GM18498 (cell line): ENCODE data around the gene POLD4.
"Not testable (repeated sequence)": the region's sequence is repeated elsewhere in the genome, so short reads cannot be mapped to it uniquely, and the experiment has no call there.

ENCODE experiments used
- ATAC-seq: cut with Tn5 transposase; IDR thresholded peaks from one replicate; pipeline ENCODE4 v1.9.1; 2021; ENCODE audit warnings: mild to moderate bottlenecking, moderate library complexity; ENCODE audit not compliant: unreplicated experiment

Gene POLD4

DNA sequence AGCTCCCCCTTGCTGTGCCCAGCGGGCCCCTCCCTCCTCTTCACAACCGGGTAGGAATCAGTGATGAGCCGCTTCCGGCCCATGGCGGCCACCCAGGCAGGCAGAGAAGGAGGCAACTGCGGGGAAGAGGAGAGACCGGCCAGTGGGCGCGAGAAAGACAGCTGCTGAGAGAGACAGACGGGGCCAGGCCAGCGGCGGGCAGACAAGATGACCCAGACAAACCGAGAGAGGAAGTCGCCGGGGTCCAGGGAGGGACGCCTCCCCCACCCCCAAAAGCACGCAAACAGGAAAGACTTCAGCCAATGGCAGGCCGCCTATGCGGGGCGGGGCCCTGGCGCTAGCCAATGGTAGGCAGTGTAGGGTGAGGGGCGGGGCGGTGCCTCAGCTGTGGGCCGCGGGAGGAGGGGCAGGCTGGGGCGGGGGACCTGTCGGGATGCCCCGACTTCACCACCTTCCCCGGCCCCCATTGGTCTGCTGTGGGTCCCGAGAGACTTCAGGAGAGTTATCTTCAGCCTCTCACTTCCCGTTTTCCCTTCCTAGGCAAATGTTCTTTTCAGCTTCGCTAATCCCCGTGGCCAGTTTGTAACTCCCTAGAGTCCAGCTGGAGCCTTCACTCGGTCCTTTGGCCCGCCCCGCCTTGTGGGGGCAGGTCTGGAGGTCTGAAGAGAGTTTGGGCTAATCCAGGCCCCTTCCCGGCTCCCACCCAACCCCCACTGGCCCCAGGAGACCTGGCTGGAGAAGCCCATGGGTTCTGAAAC is at the start of gene POLD4:
Gene POLD4, minus strand, starts transcription at position 230 of the 758 bp plus-strand sequence. Its CDS starts 147 bp downstream, at position 83.
- peak; percentile 82 for ATAC-seq

DNA sequence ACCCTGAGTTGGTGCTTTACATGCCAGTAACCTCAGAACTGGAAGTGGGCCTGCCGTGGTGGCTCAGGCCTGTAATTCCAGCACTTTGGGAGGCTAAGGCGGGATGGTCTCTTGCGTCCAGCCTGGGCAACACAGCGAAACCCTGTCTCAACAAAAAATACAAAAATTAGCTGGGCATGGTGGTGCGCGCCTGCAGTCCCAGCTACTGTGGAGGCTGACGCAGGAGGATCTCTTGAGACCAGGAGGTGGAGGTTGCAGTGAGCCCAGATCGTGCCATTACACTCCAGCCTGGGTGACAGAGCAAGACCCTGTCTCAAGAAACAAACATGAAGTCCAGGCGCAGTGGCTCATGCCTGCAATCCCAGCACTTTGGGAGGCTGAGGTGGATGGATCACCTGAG is 49.7 kb upstream of the POLD4 start:
- not testable (repeated sequence) for ATAC-seq

GRCh38 chr11:67402192-67402839 is 49.0 kb upstream of the POLD4 start:
- not testable (repeated sequence) for ATAC-seq

DNA sequence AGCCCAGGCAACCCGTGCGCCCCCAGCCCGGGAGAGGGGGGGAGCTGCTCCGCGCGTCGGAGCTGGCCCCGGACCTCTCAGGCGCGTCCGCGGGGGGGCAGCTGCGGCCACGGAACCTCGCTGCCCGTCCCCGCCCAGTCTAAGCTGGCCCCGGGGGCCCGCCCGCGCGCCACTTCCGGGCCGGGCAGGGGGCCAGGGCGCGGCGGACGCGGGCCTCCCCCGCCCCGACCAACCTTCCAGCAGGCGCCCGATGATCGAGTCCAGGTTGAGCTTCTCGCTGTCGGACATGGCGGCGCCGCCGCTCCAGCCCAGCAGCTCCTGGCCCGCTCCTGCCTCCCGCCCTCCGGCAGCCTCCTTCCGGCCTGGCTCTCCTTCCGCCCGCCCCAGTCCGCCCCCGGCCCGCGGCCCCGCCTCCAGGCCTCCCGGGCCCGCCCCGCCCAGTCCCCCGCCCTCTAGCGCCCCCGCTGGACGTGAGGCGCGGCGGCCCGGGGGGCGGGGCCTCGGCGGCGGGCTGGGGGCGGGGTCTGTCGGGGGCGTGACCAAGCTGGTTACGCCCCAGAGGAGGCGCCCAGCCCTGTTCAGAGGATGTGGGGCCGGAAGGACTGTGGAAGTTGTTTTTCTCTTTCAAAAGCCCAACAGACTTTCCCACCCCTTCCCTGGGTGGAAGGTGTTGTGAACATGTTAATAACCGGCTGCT is 48.3 kb upstream of the POLD4 start, which contains the start of gene PPP1CA:
Gene PPP1CA, minus strand, starts transcription at position 364 of the 697 bp plus-strand sequence. Its CDS starts 76 bp downstream, at position 288.
- ATAC-seq: peak; percentile 78

DNA sequence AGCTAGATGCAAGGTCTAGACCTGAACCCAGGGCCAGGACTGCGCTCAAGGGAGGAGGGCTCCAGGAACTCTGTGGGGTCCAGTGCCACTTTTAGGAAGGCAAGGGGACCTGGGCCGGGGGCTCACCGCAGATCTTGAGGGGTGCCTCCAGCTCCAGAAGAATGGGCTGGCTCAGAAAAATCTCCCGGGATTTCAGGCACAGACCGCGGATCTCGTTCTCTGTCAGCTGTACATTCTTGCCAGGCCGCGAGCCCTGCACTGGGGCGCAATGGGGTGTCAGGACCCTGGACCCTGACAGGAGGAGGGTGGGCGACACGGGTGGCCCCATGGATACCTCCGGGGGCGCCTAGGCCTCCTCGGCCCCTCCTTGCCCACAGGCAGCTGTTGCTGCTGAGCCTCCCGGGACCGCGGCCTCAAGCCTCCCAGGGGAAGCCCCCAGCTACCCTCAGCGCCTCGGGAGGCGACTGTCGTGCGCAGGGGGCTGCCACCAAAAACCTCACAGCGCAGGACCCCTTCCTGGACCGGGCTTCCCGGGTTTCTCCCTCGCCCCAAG is 47.7 kb upstream of the POLD4 start:
- ATAC-seq: no peak

GRCh38 chr11:67400251-67400941 is 47.0 kb upstream of the POLD4 start:
- no peak for ATAC-seq

- no peak for ATAC-seq
Observed at GRCh38 chr11:67398661-67399563, 45.6 kb upstream of the POLD4 start.

DNA sequence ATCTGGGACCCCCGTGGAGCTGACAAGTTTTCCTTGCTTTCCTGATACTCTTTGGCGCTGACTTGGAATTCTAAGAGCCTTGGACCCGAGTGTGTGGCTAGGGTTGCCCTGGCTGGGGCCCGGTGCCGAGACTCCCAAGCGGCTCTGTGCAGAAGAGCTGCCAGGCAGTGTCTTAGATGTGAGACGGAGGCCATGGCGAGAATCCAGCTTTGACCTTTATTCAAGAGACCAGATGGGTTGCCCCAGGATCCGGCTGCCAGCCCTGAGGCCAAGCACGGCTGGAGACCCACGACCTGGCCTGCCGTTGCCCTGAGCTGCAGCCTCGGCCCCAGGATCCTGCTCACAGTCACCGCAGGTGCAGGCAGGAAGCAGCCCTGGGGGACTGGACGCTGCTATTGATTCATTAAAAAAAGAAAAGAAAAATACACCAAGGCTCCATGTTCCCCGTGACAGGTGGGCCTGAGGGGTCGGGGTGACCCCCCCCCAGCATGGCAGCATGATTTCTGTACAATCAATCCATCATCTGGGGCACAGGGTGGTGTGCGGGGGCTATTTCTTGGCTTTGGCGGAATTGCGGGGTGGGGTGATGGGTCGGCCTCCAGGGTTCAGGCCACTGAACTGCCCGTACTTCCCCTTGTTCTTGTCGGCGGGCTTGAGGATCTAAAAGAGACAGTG is 44.8 kb upstream of the POLD4 start:
- ATAC-seq: no peak

DNA sequence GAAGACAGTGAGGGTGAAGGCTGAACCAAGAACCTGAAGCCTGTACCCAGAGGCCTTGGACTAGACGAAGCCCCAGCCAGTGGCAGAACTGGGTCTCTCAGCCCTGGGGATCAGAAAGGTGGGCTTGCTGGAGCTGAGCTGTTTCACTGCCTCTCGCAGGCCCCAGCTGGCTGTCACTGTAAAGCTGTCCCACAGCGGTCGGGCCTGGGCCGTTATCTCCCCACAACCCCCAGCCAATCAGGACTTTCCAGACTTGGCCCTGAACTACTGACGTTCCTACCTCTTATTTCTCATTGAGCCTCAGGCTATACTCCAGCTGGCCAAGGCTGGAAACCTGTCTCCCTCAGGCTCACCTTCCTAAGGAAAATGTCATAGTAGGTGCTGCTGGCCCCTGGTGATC is 44.2 kb upstream of the POLD4 start:
- ATAC-seq: no peak

DNA sequence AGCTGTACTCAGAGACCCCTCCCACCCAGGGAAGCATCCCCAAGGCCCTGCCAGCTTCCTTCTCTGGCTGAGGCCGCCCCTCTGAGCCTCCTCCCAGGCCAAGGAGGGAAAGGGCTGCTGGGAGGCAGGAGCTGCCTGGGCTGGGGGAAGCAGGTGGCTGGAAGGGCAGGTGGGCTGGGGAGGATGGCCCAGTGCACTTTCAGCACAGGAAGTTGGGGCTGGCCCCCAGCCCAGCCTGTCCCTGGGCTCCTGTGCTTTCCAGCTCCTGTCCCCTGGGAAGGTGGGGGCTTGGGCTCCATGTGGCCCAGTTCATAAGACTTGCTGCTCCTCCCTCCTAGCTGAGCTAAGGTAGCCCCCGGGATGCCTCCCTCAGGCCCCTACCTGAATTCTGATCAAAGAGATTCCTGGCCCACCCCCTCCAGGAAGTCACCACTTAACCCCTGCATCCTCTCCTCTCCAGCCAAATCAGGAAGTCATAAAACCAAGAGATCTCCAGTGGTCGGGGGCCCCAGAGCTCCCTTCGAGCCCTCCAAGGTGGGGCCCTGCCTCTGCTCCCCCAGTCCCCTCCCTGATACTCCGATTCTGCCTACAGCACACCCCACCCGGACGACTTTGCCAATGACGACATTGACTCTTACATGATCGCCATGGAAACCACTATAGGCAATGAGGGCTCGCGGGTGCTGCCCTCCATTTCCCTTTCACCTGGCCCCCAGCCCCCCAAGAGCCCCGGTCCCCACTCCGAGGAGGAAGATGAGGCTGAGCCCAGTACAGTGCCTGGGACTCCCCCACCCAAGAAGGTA is 43.4 kb upstream of the POLD4 start:
- ATAC-seq: no peak

- ATAC-seq: no peak
Observed at GRCh38 chr11:67396259-67396581, 42.9 kb upstream of the POLD4 start.

GRCh38 chr11:67395555-67396258 is 42.4 kb upstream of the POLD4 start:
- ATAC-seq: no peak

GRCh38 chr11:67393990-67394389 is 40.6 kb upstream of the POLD4 start:
- no peak for ATAC-seq

- ATAC-seq: no peak
Observed at GRCh38 chr11:67393437-67393836, 40.1 kb upstream of the POLD4 start.

DNA sequence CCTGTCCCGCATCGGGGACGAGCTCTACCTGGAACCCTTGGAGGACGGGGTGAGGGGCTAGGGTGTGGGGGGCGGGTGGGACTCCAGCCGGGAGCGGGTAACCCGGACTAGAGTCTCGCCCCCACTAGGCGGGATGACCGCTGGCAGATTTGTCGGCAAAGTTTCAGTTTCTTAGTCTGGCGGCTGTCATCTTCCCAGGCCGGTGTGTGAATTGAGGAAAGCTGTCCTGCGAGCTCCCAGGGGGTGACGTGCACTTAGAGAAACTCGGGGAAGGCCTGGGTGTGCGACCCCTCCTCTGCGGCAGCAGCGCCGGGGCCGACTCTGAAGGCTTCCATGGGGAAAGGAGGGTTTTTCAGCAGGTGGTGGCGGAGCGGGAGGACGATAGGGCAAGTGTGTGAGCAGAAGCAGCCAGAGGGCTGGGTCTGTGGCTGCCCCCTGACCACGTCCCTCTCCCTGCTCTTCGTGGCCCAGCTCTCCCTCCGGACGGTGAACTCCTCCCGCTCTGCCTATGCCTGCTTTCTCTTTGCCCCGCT is 38.9 kb upstream of the POLD4 start:
- no peak for ATAC-seq

GRCh38 chr11:67391304-67392182 is 38.2 kb upstream of the POLD4 start, which contains the start of gene RAD9A:
RAD9A (plus strand) TSS chr11:67391986; CDS start chr11:67392045, 59 bp downstream.
- peak; percentile 65 for ATAC-seq

DNA sequence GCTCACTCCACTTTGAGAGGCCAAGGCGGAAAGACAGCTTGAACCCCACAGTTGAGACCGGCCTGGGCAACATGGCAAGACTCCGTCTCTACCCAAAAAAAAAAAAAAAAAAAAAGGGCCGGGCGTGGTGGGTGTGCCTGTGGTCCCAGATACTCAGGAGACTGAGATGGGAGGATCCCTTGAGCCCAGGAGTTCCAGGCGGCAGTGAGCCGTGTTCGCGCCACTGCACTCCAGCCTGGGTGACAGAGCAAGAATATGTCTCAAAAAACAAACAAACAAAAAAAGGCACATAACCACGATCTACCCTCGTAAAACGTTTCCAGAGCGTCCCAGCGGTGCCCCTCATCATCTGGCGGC is 37.6 kb upstream of the POLD4 start:
- no peak for ATAC-seq
